ENCODE results near the gene TACR1.
"Not testable (repeated sequence)": the region's sequence is repeated elsewhere in the genome, so short reads cannot be mapped to it uniquely, and the experiment has no call there.

The TACR1 gene

GRCh38 chr2:75186821-75187220 is 12.5 kb downstream of the TACR1 start:
- Mint-ChIP-seq H3K27ac (ENCODE audit: low read depth) (no peak overlapping the region), H3K4me1 (no peaks in the 10 kb centered on the region), H3K27me3 (peaks cover 21% of the 10 kb centered on the region), H3K36me3 (ENCODE audit: insufficient read depth) (no peaks in the 10 kb centered on the region), H3K9me3 (no peaks in the 10 kb centered on the region), H3K4me3 (no peak overlapping the region)
- DNase-seq (ENCODE audit: low spot score in 2 of 2) (no peak), ATAC-seq (replicated peaks; ENCODE audit: extremely low read depth, poor library complexity, severe bottlenecking) (no peak)

DNA sequence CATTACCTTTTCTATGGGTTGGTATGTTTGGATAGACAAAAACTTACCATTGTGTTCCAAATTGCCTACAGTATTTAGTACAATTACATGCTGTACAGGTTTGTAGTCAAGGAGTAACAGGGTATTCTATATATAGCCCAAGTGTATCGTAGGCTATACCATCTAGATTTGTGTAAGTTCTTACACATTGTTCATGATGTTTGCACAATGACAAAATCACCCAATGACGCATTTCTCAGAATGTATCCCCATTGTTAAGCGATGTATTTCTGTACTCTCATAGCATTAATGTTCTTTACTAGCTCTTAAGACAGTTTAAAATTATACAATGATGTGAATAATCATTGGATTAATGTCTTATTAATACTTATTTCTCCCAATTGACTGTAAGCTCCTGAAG is 16.7 kb downstream of the TACR1 start:
- DNase-seq (ENCODE audit: low spot score in 2 of 2) = no peak
- H3K27ac Mint-ChIP-seq (ENCODE audit: low read depth) = no peak overlapping the region
- H3K36me3 Mint-ChIP-seq (ENCODE audit: insufficient read depth) = no peaks in the 10 kb centered on the region
- H3K4me1 Mint-ChIP-seq = no peaks in the 10 kb centered on the region
- ATAC-seq (replicated peaks; ENCODE audit: extremely low read depth, poor library complexity, severe bottlenecking) = no peak
- peaks cover 9% of the 10 kb centered on the region for H3K27me3 Mint-ChIP-seq
- no peaks in the 10 kb centered on the region for H3K9me3 Mint-ChIP-seq
- no peak overlapping the region for H3K4me3 Mint-ChIP-seq

GRCh38 chr2:75180476-75180875 is 18.8 kb downstream of the TACR1 start:
- ATAC-seq (replicated peaks; ENCODE audit: extremely low read depth, poor library complexity, severe bottlenecking) (no peak), DNase-seq (ENCODE audit: low spot score in 2 of 2) (no peak)
- H3K36me3 Mint-ChIP-seq (ENCODE audit: insufficient read depth) = no peaks in the 10 kb centered on the region
- no peak overlapping the region for H3K4me3 Mint-ChIP-seq
- no peaks in the 10 kb centered on the region for H3K4me1 Mint-ChIP-seq
- H3K27ac Mint-ChIP-seq (ENCODE audit: low read depth) = no peak overlapping the region
- H3K9me3 Mint-ChIP-seq = no peaks in the 10 kb centered on the region
- peaks cover 9% of the 10 kb centered on the region for H3K27me3 Mint-ChIP-seq

GRCh38 chr2:75177427-75177826 is 21.9 kb downstream of the TACR1 start:
- no peaks in the 10 kb centered on the region for H3K36me3 Mint-ChIP-seq (ENCODE audit: insufficient read depth)
- no peak for ATAC-seq (replicated peaks; ENCODE audit: extremely low read depth, poor library complexity, severe bottlenecking)

GRCh38 chr2:75175456-75175855 is 23.9 kb downstream of the TACR1 start:
- DNase-seq (ENCODE audit: low spot score in 2 of 2) (no peak), ATAC-seq (replicated peaks; ENCODE audit: extremely low read depth, poor library complexity, severe bottlenecking) (no peak)
- Mint-ChIP-seq H3K4me1 (no peaks in the 10 kb centered on the region), H3K9me3 (no peaks in the 10 kb centered on the region), H3K27ac (ENCODE audit: low read depth) (no peak overlapping the region), H3K27me3 (peaks cover 16% of the 10 kb centered on the region), H3K4me3 (no peak overlapping the region), H3K36me3 (ENCODE audit: insufficient read depth) (no peaks in the 10 kb centered on the region)

More at GRCh38 chr2:75177427-75177826, 21.9 kb downstream of the TACR1 start:
- no peak overlapping the region for H3K27ac Mint-ChIP-seq (ENCODE audit: low read depth)
- no peak overlapping the region for H3K4me3 Mint-ChIP-seq
- H3K4me1 Mint-ChIP-seq = no peaks in the 10 kb centered on the region
- H3K27me3 Mint-ChIP-seq = peaks cover 4% of the 10 kb centered on the region
- no peak for DNase-seq (ENCODE audit: low spot score in 2 of 2)
- H3K9me3 Mint-ChIP-seq = no peaks in the 10 kb centered on the region

DNA sequence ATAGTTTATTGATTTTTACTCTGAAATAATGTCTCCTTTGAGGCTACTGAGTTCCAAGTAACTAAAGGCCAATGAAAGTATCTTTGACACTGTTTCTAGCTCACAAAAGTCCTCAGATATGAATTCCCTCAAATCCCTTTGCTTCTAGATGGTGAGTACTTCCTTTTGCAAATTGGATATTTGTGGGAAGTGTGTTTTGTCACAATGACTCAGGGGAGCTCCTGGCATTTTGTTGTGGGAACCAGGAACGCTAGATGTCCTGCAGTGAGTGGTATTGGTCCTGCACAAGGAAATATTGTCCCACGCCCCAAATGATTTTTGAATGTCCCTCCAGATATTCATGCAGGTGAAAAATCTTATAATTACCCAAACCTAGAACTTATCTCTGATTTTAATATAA is 24.3 kb downstream of the TACR1 start:
- no peaks in the 10 kb centered on the region for H3K9me3 Mint-ChIP-seq
- H3K27me3 Mint-ChIP-seq = peaks cover 19% of the 10 kb centered on the region
- no peak overlapping the region for H3K27ac Mint-ChIP-seq (ENCODE audit: low read depth)
- no peaks in the 10 kb centered on the region for H3K4me1 Mint-ChIP-seq
- H3K4me3 Mint-ChIP-seq = no peak overlapping the region
- no peak for DNase-seq (ENCODE audit: low spot score in 2 of 2)
- no peaks in the 10 kb centered on the region for H3K36me3 Mint-ChIP-seq (ENCODE audit: insufficient read depth)
- ATAC-seq (replicated peaks; ENCODE audit: extremely low read depth, poor library complexity, severe bottlenecking) = no peak

DNA sequence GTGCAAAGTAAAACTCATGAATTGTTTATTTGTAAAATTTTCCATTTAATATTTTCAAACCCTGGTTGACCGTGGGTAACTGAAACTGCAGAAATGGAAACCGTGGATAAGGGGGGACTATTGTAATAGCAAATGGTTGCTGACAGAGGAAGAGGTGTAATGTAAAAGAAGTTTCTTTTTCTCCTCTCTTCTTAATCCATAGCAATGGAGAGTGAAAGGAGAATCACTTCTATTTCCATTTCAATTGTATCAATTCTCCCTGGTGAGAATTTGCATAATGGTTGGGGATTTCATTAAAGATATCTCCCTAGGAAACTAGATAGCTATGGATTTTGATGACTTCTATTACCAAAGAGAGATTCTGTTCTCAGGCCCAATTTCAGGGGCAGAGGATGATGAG is 24.8 kb downstream of the TACR1 start:
- Mint-ChIP-seq H3K9me3 (no peaks in the 10 kb centered on the region), H3K36me3 (ENCODE audit: insufficient read depth) (no peaks in the 10 kb centered on the region), H3K27ac (ENCODE audit: low read depth) (no peak overlapping the region), H3K4me3 (no peak overlapping the region), H3K27me3 (peaks cover 19% of the 10 kb centered on the region), H3K4me1 (no peaks in the 10 kb centered on the region)
- no peak for ATAC-seq (replicated peaks; ENCODE audit: extremely low read depth, poor library complexity, severe bottlenecking)
- DNase-seq (ENCODE audit: low spot score in 2 of 2) = no peak

DNA sequence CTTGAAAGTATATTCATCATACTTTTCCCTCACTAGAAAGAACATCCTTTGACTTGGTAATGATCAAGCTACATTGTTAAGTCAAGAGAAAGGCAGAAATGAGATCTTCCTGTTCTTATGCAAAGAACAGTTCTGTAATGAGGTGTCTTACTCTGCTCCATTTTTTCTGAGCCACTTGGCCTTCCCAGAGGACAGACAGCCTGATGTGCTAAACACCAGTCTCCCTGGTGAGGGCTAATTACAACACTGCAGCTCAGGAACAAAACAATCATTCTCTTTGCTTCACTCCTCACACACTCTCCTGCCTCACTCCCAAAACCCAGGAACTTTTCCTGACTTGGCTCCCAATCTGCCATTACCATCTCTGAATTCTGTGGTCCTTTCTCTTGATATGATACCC is 25.6 kb downstream of the TACR1 start:
- ATAC-seq (replicated peaks; ENCODE audit: extremely low read depth, poor library complexity, severe bottlenecking) (no peak), DNase-seq (ENCODE audit: low spot score in 2 of 2) (no peak)
- peaks cover 19% of the 10 kb centered on the region for H3K27me3 Mint-ChIP-seq
- H3K4me1 Mint-ChIP-seq = no peaks in the 10 kb centered on the region
- H3K9me3 Mint-ChIP-seq = no peaks in the 10 kb centered on the region
- no peaks in the 10 kb centered on the region for H3K36me3 Mint-ChIP-seq (ENCODE audit: insufficient read depth)
- H3K27ac Mint-ChIP-seq (ENCODE audit: low read depth) = no peak overlapping the region
- H3K4me3 Mint-ChIP-seq = no peak overlapping the region

- not testable (repeated sequence) for DNase-seq (ENCODE audit: low spot score in 2 of 2); H3K4me1 Mint-ChIP-seq; H3K9me3 Mint-ChIP-seq
Observed at GRCh38 chr2:75171423-75171822, 27.9 kb downstream of the TACR1 start.

DNA sequence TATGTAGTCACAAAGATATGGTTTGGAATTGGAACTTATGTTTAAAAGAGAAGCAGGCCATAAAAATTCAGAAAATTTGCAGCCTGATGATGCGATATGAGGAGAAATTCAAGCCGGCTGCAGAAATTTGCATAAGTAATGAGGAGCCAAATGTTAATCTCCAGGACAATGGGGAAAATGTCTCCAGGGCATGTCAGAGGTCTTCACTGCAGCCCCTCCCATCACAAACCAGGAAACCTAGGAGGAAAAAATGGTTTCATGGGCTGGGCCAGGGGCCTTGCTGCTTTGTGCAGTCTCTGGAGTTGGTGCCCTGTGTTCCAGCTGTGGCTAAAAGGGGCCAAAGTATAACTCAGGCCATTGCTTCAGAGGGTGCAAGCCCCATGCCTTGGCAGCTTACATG is 28.4 kb downstream of the TACR1 start:
- H3K27ac Mint-ChIP-seq (ENCODE audit: low read depth) = no peak overlapping the region

More at GRCh38 chr2:75171423-75171822, 27.9 kb downstream of the TACR1 start:
- H3K4me3 Mint-ChIP-seq; ATAC-seq (replicated peaks; ENCODE audit: extremely low read depth, poor library complexity, severe bottlenecking); H3K36me3 Mint-ChIP-seq (ENCODE audit: insufficient read depth); H3K27ac Mint-ChIP-seq (ENCODE audit: low read depth): not testable (repeated sequence)
- peaks cover 19% of the 10 kb centered on the region for H3K27me3 Mint-ChIP-seq

GRCh38 chr2:75168186-75168585 is 31.1 kb downstream of the TACR1 start:
- no peak overlapping the region for H3K27ac Mint-ChIP-seq (ENCODE audit: low read depth)
- no peaks in the 10 kb centered on the region for H3K4me1 Mint-ChIP-seq
- ATAC-seq (replicated peaks; ENCODE audit: extremely low read depth, poor library complexity, severe bottlenecking) (no peak), DNase-seq (ENCODE audit: low spot score in 2 of 2) (no peak)
- H3K36me3 Mint-ChIP-seq (ENCODE audit: insufficient read depth) = no peaks in the 10 kb centered on the region
- H3K4me3 Mint-ChIP-seq = no peak overlapping the region
- peaks cover 19% of the 10 kb centered on the region for H3K27me3 Mint-ChIP-seq
- H3K9me3 Mint-ChIP-seq = no peaks in the 10 kb centered on the region

More for the DNA sequence above, 28.4 kb downstream of the TACR1 start:
- no peaks in the 10 kb centered on the region for H3K36me3 Mint-ChIP-seq (ENCODE audit: insufficient read depth)
- no peak overlapping the region for H3K4me3 Mint-ChIP-seq
- H3K4me1 Mint-ChIP-seq = no peaks in the 10 kb centered on the region
- H3K27me3 Mint-ChIP-seq = peaks cover 19% of the 10 kb centered on the region
- H3K9me3 Mint-ChIP-seq = no peaks in the 10 kb centered on the region
- no peak for ATAC-seq (replicated peaks; ENCODE audit: extremely low read depth, poor library complexity, severe bottlenecking)
- DNase-seq (ENCODE audit: low spot score in 2 of 2) = no peak

GRCh38 chr2:75166491-75166890 is 32.8 kb downstream of the TACR1 start:
- Mint-ChIP-seq H3K27ac (ENCODE audit: low read depth) (no peak overlapping the region), H3K27me3 (peaks cover 17% of the 10 kb centered on the region), H3K36me3 (ENCODE audit: insufficient read depth) (no peaks in the 10 kb centered on the region), H3K4me1 (no peaks in the 10 kb centered on the region), H3K9me3 (no peaks in the 10 kb centered on the region), H3K4me3 (no peak overlapping the region)
- ATAC-seq (replicated peaks; ENCODE audit: extremely low read depth, poor library complexity, severe bottlenecking) = no peak
- no peak for DNase-seq (ENCODE audit: low spot score in 2 of 2)

GRCh38 chr2:75162897-75163296 is 36.4 kb downstream of the TACR1 start:
- ATAC-seq (replicated peaks; ENCODE audit: extremely low read depth, poor library complexity, severe bottlenecking) = no peak
- no peaks in the 10 kb centered on the region for H3K4me1 Mint-ChIP-seq
- no peak overlapping the region for H3K27ac Mint-ChIP-seq (ENCODE audit: low read depth)
- peaks cover 3% of the 10 kb centered on the region for H3K36me3 Mint-ChIP-seq (ENCODE audit: insufficient read depth)
- no peak for DNase-seq (ENCODE audit: low spot score in 2 of 2)
- no peak overlapping the region for H3K4me3 Mint-ChIP-seq
- peaks cover 22% of the 10 kb centered on the region for H3K27me3 Mint-ChIP-seq
- no peaks in the 10 kb centered on the region for H3K9me3 Mint-ChIP-seq

DNA sequence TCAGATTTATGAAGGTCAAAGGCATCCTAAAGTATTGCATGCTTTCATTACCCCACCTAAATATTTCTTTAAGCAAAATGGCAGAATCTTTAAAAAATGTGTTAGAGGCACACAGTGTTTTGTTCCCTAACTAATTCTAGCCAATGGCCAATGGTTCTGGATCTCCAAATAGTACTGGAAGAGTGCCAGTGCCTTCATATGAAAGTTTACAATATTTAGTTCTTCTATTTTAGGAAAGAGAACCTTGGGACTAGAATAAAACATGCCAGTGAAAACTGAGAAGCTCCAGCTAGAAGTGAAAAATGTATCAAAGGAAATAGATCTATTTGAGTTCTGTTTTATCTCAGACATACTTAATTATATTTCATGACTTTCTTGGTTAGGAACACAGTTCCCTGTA is 37.1 kb downstream of the TACR1 start:
- Mint-ChIP-seq H3K27me3 (peaks cover 22% of the 10 kb centered on the region), H3K4me1 (no peaks in the 10 kb centered on the region), H3K27ac (ENCODE audit: low read depth) (no peak overlapping the region), H3K36me3 (ENCODE audit: insufficient read depth) (peaks cover 3% of the 10 kb centered on the region), H3K4me3 (no peak overlapping the region), H3K9me3 (no peaks in the 10 kb centered on the region)
- DNase-seq (ENCODE audit: low spot score in 2 of 2) = no peak
- ATAC-seq (replicated peaks; ENCODE audit: extremely low read depth, poor library complexity, severe bottlenecking) = no peak
